HG03565 (cell line): ENCODE measurements around the gene ADD1.
"Not testable (repeated sequence)": the region's sequence is repeated elsewhere in the genome, so short reads cannot be mapped to it uniquely, and the experiment has no call there.

Experiments used
- ATAC-seq: cut with Tn5 transposase; IDR thresholded peaks from one replicate; pipeline ENCODE4 v1.9.1; 2021; ENCODE audit warnings: mild to moderate bottlenecking, moderate library complexity; ENCODE audit not compliant: unreplicated experiment

ADD1 gene

DNA sequence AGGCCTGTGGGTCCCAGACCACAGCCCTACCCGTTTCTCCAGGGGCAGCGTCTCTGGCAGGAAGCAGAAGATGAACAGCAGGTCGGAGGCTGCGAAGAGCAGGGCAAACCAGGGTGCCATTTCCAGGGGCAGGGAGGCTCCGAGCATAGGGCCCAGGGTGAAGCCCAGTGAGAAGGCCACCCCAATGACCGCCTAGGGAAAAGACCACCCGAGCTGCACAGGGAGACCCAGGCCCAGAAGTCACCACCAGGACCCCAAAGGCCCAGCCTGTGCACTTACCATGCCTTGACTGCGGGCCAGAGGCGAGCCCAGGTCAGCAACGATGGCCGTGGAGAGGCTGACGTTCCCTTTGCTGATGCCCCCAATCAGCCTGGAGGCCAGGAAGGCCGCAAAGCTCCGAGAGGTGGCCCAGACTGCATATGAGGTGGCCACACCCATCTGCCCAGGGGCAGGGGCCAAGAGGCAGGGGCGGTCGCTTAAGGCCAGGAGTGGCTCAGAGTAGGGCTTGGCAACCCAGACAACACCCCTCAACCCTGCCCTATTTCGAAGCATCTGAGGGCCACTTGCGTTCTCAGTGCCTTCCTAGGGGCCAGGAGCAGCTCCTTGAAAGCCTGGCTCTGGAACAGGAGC is 88.8 kb downstream of the ADD1 start:
- no peak for ATAC-seq

- no peak for ATAC-seq
These were observed 89.4 kb downstream of the ADD1 start for GRCh38 chr4:2932951-2933565.

DNA sequence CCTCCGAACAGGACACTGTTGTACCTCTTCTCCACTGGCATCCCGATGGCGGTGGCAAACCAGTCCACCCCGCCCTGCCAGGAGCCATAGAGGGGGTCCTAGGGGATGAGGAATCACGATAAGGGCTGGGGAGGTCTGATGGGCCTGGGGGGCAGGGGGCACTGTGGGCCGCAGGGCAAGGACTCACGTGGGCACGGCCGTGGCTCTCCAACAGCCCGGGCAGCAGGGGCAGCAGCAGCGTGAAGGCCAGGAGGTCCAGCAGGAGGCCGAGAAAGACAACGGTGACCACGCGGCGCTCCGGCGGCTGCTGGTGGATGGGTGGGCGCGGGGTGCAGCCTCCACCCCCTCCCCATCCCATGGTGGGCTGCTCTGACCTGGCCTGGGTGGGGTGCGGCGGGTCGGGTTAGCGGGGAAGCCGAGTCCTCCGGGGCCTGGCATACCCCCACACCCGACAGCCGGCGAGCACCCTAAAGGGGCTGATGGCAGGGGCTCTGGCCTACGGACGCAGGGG is 90.0 kb downstream of the ADD1 start:
- ATAC-seq = no peak

GRCh38 chr4:2934077-2934812 is 90.6 kb downstream of the ADD1 start:
- no peak for ATAC-seq

DNA sequence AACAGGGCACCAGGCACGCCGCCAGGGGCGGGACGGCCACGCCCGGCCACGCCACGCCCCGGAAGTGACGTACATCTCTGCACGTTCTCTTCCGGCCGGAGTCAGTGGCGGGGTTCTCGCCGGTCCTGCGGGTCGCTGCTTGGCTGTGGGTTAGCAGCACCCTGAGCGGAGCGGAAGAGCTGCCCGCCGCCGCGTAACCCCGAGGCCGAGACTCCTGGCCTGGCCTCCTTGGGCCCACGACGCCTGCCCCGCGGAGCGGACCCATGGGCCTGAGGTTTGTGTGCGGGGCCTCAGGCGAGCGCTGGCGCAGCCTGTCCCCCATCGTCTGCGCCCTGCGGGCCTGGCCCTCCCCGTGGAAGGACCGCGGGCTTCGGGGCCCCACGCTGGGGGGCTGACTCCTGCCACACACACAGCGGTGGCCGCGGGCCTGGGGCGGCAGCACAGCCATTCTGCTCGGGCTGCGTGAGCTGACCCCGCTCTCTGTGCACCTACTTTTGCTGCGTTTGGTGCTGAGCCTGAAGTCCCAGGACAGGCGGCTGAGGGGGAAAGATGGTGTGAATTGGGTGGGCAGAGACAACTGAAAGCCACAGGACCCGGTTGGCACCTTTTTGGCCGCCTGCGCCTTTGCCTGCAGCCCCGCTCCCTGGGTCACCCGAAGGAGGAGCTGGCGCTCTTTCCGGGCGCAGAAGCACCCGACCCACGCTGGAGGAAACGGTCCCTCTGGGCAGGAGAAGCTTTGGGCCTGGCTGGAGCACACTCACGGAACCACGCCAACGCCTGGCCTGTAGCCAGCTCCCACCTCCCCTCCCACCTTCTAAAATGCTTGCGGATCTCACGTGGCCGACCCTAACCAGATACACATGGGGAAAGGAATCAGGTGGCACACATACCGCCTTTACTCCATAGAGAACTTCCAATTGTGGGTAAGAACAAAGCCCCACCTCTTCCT is 91.4 kb downstream of the ADD1 start:
- ATAC-seq = peak; percentile 31

DNA sequence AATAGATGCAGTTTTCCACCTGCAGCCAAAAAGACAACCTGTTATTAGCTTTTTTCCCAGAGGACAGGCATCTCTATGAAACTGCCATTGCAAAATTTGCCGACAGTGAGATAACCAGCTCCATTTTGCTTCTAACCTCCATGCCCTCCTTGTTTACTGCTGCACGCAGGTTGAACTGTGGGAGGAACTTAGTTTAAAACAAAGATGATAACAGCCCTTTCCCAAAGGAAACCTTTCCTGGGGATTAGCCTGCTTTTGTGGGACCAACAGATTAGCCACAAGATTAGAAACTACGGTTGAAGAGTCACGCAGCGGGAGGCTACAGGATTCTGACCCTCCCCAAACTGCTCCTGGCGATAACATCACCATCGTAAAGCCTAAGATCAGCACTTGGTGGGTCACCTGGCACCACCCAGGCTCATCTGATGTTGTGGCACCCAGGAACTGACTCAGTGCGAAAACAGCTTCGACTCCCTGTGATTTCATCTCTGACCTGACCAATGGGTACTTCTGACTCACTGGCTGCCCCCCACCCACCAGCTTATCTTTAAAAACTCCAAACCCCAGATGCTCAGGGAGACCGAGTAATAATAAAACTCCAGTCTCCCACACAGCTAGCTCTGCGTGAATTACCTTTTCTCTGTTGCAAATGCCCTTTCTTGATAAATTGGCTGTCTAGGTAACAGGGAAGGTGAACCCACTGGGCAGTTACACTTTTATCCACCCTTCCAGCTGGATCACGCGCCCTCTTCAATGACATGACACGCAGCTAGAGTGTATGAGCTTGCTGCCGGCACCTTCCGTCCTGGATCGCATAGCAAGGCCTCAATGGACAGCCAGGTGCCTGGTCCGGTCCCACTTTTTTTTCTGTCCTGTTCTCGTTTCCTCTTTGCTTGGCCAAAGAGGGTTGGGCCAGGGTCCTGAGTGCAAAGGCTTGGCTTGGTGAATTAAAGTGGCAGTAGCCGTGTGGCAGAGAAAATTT is 92.4 kb downstream of the ADD1 start:
- ATAC-seq = no peak

- ATAC-seq = peak; percentile 20
These were observed 93.1 kb downstream of the ADD1 start for GRCh38 chr4:2936773-2937145.

- ATAC-seq = no peak
These were observed 93.7 kb downstream of the ADD1 start for GRCh38 chr4:2937146-2937857.

DNA sequence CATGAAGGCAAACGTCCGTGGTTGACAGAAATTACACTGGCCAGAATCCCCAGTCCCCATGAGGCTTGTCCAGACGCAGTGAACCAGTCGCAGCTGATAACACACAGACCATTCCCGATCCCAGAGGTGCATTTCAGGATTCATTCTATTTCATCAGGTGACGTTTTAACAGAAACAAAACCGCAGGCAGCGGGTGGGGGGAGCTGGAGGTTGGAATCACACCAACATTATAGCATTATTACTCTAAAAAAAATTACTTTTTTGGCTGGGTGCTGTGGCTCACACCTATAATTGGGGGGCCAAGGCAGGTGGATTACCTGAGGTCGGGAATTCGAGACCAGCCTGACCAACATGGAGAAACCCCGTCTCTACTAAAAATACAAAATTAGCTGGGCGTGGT is 94.3 kb downstream of the ADD1 start:
- no peak for ATAC-seq

DNA sequence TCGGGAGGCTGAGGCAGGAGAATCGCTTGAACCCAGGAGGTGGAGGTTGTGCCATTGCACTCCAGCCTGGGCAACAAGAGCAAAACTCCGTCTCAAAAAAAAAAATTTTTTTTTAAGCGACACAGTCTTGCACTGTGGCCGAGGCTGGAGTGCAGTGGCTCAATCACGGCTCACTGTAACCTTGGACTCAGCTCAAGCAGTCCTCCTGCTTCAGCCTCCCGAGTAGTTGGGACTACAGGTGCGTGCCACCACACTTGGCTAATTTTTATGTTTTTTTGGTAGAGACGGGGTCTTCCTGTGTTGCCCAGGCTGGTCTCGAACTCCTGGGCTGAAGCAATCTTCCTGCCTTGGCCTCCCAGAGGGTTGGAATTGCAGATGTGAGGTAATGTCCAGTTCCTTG is 94.8 kb downstream of the ADD1 start:
- not testable (repeated sequence) for ATAC-seq

DNA sequence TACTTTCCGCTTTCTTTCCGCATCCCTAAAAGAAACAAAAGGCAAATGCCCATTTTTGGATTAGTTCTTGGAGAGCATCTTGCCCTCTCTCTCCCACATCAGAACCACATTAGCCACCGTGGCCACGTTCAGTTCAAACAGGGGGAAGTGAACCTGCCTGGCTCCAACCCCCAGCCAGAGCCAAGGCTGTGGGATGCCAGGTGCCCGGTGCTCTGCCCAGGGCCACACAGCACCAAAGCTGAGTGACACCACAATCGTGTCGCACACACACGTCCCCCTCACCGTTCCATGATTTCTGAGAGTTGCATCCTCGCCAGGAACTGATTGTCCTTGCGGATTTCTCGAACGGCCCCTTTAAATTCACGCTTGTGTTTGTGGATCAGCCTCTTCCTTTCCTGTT is 95.3 kb downstream of the ADD1 start:
- no peak for ATAC-seq

DNA sequence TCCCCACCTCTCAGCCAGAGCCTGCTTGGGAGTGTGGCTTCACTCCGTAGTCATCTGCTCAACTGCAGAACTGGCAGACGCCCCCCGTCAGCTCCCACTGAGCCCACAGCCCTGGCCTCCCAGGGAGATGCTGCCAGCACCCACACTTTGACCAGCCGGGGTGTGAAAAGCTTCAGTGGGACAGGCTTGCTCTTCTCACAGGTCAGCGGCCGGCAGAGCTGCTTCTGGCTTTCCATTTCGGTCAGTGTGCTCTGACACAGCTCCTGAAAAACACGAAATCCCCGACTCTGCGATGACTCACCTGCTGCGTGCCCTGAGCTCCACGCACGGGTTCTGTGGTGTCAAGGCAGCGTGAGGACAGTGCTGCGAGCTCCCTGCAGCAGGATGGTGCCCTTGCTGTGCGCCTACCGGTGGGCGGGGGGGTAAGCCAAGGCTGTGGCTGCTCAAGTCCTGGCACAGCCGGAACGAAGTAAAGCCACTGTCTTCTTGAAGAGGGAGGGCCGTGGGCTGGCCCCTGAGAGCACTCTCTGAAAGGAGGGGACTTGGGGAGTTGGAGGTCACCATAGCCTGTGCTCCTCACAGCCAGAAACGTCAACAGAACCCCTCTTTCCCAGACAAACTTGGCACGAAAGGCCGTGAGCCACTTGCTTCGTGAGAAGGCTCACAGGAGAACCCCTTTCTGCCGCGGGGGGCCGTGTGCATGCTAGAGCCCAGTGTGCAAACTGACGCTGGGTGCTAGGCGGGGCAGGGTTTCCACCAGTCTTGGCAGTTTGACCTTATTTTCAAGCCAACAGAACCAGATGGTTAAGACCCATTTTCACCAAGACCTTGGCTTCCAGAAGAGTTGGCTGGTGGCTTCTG is 96.0 kb downstream of the ADD1 start:
- no peak for ATAC-seq

DNA sequence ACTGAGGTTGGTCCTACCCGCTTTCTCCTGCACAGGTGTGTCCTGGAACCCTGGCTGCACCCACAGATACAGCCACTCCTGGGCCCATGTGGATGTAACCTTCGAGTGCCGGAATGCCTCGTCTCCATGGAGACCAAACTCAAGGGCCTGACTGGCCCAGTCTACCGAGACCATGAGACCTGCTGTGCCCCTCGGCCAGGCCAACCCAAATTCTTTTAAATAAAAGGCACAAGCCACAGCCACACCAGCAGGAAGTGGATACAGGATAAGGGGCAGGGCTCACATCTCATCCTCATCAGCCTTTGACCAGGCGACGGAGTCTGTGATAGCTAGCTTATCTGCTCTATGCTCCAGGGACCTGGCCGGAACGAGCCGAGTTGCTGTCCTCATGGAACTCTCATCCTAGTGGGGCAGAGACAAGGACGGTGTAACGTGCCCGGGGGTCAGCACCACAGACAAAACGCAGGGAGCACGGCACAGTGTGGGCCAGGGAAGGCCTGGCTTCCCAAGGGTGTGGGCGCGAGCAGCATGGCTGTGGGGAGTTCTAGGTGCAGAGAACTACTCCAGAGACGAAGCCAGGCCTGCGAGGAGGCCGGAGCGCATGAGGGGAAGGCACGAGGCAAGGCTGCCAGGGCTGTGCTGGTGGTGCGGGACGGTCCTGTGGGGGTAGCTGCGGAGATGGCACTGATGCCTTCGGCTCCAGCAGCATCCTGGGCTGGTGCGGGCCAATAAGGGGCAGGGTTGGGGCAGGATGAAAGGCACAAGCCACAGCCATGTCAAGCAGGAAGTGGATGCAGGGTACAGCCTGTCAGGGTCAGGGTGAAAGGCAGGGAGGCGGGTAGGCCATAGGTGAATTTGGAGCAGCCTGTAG is 96.9 kb downstream of the ADD1 start:
- no peak for ATAC-seq

GRCh38 chr4:2941138-2942036 is 97.7 kb downstream of the ADD1 start:
- no peak for ATAC-seq

DNA sequence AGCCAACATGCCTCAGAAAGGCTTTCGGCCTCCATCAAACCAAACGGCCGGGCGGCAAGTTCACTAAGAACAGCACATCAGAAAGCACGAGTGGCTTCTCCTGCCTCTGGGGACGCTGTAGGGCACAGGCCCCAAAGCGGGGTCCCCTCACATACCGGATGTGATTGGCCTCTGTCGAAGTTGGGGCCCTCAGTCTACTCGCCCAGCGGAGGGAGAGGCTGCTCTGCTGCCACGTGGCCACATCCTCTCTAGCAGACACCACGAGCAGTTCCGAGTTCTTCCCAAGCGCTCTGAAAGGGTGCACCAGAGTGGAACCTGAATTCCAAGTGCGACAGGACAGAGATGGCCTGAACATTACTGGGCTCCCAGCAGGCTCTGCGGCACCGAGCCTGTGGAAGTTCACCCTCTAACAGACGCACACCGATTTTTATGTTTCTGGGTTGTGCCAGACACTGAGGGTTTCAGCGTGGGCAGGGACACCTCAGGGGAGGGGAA is 98.4 kb downstream of the ADD1 start:
- no peak for ATAC-seq
